ENCODE results near the gene ERGIC1. TPM values are rescaled to one million over a fixed set of nuclear protein-coding genes. Genes with fewer than 3 reads are reported as not detected.
A peak's percentile ranks its signal among the peaks of the same experiment; 100 is the strongest.

The ERGIC1 gene
- total and polyA plus RNA-seq, 2 of the 13 experiments (the other 11 are each of a cell fraction or from before 2014, with no cell fraction given): 78.5 to 184 TPM

DNA sequence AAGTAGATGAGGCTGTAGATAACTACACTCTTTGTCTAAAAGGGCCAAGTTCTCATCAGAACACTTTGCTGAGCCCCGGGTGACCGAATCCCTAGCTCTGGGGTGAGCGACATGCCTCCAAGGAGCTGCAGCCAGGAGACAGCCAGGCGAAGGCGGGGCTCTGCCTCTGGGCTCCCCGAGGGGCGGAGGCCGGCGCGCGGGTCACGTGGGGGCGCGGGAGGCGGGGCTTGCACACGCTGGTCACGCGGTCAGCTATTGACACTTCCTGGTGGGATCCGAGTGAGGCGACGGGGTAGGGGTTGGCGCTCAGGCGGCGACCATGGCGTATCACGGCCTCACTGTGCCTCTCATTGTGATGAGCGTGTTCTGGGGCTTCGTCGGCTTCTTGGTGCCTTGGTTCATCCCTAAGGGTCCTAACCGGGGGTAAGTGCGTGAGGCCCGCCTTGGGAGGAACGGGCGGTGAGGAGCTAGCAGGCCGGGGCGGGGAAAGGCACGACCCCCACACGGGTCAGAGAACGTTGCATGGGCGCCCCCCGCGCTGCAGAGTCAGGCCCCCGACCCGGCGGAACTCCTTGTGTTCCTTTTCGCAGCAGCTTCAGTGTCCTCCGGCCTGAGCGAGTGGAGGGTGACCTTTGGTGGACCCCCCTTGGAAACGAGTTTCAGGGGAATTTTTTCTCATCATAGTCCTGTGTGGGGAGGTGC lies 149.6 kb downstream of the ERGIC1 start, which contains the start of gene ATP6V0E1 (continued):
- TF ChIP-seq, protein P1, sequence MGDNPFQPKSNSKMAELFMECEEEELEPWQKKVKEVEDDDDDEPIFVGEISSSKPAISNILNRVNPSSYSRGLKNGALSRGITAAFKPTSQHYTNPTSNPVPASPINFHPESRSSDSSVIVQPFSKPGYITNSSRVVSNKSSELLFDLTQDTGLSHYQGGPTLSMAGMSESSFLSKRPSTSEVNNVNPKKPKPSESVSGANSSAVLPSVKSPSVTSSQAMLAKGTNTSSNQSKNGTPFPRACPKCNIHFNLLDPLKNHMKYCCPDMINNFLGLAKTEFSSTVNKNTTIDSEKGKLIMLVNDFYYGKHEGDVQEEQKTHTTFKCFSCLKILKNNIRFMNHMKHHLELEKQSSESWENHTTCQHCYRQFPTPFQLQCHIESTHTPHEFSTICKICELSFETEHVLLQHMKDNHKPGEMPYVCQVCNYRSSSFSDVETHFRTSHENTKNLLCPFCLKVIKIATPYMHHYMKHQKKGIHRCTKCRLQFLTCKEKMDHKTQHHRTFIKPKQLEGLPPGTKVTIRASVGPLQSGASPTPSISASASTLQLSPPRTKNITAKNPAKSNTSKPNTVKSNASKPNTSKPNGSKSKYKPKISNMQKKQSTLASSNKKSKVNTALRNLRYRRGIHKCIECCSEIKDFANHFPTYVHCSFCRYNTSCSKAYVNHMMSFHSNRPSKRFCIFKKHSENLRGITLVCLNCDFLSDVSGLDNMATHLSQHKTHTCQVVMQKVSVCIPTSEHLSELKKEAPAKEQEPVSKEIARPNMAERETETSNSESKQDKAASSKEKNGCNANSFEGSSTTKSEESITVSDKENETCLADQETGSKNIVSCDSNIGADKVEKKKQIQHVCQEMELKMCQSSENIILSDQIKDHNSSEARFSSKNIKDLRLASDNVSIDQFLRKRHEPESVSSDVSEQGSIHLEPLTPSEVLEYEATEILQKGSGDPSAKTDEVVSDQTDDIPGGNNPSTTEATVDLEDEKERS (CRISPR knock-in tag; IDR thresholded peaks at IDR 0.05): no peak
- TF ChIP-seq, protein P2, sequence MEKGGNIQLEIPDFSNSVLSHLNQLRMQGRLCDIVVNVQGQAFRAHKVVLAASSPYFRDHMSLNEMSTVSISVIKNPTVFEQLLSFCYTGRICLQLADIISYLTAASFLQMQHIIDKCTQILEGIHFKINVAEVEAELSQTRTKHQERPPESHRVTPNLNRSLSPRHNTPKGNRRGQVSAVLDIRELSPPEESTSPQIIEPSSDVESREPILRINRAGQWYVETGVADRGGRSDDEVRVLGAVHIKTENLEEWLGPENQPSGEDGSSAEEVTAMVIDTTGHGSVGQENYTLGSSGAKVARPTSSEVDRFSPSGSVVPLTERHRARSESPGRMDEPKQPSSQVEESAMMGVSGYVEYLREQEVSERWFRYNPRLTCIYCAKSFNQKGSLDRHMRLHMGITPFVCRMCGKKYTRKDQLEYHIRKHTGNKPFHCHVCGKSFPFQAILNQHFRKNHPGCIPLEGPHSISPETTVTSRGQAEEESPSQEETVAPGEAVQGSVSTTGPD (CRISPR knock-in tag; IDR thresholded peaks at IDR 0.05): no peak
- TF ChIP-seq TP53 (CRISPR knock-in tag; conservative IDR thresholded peaks at IDR 0.05): no peak
- TF ChIP-seq PPARG (CRISPR knock-in tag; conservative IDR thresholded peaks at IDR 0.05): 0 out of 2 replicates have a peak, but pooled peaks have one; percentile 26
- no peak for TF ChIP-seq SNRNP70 (IDR thresholded peaks at IDR 0.05; ENCODE audit: low read depth, low read length)
- TF ChIP-seq, protein P3, sequence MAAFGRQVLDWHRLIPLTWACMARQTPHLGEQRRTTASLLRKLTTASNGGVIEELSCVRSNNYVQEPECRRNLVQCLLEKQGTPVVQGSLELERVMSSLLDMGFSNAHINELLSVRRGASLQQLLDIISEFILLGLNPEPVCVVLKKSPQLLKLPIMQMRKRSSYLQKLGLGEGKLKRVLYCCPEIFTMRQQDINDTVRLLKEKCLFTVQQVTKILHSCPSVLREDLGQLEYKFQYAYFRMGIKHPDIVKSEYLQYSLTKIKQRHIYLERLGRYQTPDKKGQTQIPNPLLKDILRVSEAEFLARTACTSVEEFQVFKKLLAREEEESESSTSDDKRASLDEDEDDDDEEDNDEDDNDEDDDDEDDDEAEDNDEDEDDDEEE (CRISPR knock-in tag; IDR thresholded peaks at IDR 0.05): no peak
- no peak for TF ChIP-seq DPF2 (CRISPR knock-in tag; IDR thresholded peaks at IDR 0.05; ENCODE audit: borderline replicate concordance, low read depth)
- TF ChIP-seq, protein P4, sequence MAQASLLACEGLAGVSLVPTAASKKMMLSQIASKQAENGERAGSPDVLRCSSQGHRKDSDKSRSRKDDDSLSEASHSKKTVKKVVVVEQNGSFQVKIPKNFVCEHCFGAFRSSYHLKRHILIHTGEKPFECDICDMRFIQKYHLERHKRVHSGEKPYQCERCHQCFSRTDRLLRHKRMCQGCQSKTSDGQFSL (CRISPR knock-in tag; IDR thresholded peaks at IDR 0.05): peak; percentile 57; the same call in 1 of the 2 replicates
- TF ChIP-seq, protein P5, sequence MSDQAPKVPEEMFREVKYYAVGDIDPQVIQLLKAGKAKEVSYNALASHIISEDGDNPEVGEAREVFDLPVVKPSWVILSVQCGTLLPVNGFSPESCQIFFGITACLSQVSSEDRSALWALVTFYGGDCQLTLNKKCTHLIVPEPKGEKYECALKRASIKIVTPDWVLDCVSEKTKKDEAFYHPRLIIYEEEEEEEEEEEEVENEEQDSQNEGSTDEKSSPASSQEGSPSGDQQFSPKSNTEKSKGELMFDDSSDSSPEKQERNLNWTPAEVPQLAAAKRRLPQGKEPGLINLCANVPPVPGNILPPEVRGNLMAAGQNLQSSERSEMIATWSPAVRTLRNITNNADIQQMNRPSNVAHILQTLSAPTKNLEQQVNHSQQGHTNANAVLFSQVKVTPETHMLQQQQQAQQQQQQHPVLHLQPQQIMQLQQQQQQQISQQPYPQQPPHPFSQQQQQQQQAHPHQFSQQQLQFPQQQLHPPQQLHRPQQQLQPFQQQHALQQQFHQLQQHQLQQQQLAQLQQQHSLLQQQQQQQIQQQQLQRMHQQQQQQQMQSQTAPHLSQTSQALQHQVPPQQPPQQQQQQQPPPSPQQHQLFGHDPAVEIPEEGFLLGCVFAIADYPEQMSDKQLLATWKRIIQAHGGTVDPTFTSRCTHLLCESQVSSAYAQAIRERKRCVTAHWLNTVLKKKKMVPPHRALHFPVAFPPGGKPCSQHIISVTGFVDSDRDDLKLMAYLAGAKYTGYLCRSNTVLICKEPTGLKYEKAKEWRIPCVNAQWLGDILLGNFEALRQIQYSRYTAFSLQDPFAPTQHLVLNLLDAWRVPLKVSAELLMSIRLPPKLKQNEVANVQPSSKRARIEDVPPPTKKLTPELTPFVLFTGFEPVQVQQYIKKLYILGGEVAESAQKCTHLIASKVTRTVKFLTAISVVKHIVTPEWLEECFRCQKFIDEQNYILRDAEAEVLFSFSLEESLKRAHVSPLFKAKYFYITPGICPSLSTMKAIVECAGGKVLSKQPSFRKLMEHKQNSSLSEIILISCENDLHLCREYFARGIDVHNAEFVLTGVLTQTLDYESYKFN (CRISPR knock-in tag; conservative IDR thresholded peaks at IDR 0.05): peak; percentile 34; the same call in 1 of the 2 replicates
- TF ChIP-seq, protein P6, sequence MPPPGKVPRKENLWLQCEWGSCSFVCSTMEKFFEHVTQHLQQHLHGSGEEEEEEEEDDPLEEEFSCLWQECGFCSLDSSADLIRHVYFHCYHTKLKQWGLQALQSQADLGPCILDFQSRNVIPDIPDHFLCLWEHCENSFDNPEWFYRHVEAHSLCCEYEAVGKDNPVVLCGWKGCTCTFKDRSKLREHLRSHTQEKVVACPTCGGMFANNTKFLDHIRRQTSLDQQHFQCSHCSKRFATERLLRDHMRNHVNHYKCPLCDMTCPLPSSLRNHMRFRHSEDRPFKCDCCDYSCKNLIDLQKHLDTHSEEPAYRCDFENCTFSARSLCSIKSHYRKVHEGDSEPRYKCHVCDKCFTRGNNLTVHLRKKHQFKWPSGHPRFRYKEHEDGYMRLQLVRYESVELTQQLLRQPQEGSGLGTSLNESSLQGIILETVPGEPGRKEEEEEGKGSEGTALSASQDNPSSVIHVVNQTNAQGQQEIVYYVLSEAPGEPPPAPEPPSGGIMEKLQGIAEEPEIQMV (CRISPR knock-in tag; IDR thresholded peaks at IDR 0.05; ENCODE audit: low read depth): no peak
- TF ChIP-seq ETV5 (CRISPR knock-in tag; IDR thresholded peaks at IDR 0.05; ENCODE audit: borderline replicate concordance): no peak
- TF ChIP-seq, protein P7, sequence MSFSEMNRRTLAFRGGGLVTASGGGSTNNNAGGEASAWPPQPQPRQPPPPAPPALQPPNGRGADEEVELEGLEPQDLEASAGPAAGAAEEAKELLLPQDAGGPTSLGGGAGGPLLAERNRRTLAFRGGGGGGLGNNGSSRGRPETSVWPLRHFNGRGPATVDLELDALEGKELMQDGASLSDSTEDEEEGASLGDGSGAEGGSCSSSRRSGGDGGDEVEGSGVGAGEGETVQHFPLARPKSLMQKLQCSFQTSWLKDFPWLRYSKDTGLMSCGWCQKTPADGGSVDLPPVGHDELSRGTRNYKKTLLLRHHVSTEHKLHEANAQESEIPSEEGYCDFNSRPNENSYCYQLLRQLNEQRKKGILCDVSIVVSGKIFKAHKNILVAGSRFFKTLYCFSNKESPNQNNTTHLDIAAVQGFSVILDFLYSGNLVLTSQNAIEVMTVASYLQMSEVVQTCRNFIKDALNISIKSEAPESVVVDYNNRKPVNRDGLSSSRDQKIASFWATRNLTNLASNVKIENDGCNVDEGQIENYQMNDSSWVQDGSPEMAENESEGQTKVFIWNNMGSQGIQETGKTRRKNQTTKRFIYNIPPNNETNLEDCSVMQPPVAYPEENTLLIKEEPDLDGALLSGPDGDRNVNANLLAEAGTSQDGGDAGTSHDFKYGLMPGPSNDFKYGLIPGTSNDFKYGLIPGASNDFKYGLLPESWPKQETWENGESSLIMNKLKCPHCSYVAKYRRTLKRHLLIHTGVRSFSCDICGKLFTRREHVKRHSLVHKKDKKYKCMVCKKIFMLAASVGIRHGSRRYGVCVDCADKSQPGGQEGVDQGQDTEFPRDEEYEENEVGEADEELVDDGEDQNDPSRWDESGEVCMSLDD (CRISPR knock-in tag; IDR thresholded peaks at IDR 0.05; ENCODE audit: borderline replicate concordance): no peak
- TF ChIP-seq MBD4 (IDR thresholded peaks at IDR 0.05; ENCODE audit: borderline replicate concordance, low read length): no peak
